Embryonic facial prominence (tissue), 1 donor: ENCODE measurements around the gene RXYLT1.

ENCODE experiments used
- DNase-seq: peaks from one replicate; pipeline ENCODE4 v3.0.0-alpha.2; 2016; ENCODE audit errors: extremely low spot score

The RXYLT1 gene

DNA sequence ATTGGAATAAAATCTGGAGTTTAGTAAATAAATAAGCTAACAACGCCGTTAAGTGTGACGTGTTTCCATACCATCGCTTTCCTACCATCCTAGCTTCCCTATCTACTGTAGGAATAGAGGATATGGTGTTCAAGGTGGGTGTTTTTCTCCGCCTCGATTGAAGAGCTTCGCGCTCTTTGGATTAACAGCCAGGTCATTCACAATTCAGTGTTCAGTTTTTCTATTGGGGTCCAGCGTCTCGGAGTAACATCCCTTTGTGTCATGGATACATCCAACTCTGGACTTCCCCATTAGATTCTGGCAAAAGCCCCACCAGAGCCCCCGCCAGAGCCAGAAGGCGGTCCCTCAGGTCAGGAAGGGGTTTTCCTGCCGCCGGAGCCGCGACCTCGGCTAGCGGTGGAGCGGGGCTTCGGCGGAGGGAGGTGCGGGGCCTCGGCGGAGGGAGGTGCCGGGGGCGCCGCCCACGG lies 63.6 kb downstream of the RXYLT1 start:
- no peak for DNase-seq

DNA sequence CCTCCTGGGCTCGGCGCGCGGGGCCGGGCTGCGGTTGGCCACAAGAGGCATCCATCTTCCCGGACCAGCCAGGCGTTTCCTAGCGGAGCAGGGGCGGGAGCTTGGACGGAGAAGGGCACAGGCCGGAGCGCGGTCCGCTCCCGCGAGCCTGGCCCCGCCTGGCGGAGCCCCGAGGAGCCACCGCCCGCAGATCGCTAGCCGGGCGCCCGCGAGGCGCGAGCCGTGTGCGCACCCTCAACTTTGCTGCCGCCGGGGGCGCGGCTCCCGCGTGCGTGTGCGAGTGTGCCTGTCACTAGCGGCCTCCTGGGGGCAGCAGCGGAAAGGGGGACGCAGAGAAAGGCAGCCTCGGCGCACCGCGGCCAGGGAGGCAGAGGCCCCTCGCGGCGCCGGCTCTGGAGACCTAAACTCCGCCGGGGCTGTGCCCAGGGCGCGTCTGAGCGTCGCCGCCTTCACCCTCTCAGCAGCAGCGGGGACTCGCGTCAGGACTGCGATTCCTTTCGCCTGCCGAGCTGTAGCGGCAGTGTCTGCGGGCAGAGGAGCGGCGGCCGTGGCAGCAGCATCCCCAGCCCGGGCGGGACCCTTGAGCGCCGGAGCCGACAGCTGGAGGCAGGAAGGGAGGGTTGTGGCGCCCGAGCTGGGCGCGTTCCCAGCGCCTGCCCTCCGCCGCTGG lies 64.1 kb downstream of the RXYLT1 start:
- peak; percentile 81 for DNase-seq

- DNase-seq: peak; percentile 51
These were observed 65.0 kb downstream of the RXYLT1 start, which contains the start of gene SRGAP1 for GRCh38 chr12:63844391-63845341. Gene SRGAP1, plus strand, starts transcription at chr12:63844700. Its CDS starts 117 bp downstream, at chr12:63844817.

DNA sequence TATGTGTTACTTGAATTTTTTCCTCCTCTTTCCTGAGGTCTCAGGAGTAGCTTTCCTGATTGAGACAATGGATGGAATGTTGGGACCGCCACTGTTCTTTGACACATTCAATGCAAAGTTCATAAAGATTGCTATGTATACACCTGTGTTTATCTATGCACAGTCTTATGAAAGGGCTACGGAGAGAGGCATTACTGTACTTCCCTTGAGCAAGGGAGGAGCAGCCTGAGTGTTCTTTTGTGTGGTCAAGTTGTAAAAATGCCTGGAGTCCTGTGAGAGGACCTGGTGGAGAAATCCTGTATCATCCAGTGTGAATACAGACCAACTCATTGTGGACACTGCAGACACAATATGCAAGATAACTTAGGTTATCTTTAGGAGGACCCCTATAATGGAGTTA lies 66.0 kb downstream of the RXYLT1 start:
- DNase-seq: no peak

DNA sequence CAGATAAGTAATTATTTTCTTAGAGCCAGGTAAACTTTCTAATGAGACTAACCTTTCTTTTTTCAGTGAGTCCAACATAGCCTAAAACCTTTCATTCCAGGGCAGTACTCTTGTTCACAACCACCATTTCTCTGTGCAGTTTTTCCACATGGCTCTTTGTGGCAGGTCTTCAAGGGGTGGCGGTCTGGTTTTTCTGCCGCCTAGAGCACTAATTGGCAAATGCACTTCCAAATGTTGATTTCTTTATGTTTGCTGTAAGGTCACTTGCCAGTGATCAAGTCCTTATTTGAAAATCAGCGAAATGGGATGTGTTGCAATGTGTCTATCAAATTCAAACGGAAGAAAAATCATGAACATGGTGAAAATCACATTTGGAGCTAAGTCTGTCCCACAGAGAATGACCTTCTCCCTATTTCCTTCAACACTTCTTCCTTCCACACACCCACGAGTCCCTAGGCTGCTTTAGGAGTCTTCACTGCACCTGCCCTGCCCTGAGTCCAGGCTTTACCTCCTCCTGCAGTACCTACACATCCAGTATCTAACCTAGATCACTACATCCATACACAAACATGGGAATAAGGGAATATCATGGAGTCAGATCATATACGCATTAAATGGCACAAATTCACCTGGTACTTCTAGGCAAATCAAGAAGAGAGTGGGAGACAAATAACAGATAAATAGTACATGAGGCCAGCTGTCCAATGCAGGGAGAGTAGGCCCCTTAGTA lies 66.7 kb downstream of the RXYLT1 start:
- no peak for DNase-seq

DNA sequence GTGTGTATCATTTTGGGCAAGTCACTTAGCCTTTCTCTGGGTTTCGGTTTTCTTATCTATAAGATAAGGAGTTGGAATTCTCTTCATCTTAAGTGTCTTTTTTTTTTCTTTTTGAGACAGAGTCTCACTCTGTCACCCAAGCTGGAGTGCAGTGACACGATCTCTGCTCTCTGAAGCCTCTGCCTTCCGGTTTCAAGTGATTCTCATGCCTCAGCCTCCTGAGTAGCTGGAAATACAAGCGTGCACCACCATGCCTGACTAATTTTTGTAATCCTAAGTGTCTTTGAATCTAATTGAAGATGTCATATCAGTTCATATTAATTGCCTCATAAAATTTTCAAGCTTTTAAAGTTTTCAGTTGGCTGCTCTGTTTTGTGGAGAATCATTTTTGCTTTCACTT lies 68.7 kb downstream of the RXYLT1 start:
- DNase-seq: no peak

GRCh38 chr12:63849106-63849620 lies 69.5 kb downstream of the RXYLT1 start:
- no peak for DNase-seq

DNA sequence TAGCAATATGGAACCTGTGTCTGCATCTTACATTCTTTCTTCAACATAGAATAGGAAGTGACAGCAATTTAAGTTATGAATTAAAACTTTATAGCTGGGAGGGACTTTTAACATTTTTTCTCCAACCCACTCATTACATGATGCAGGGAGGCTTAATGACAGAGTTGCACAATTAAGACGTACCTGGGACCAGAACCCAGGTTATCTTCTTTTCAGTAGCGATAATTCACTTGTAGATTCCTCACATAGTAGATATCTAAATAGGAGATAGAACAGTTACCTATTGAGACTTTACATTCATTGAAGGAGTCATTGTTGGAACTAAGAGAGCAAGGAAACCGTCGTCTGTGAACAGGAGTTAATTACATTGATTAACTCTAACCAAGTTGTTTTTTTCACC lies 69.9 kb downstream of the RXYLT1 start:
- no peak for DNase-seq

DNA sequence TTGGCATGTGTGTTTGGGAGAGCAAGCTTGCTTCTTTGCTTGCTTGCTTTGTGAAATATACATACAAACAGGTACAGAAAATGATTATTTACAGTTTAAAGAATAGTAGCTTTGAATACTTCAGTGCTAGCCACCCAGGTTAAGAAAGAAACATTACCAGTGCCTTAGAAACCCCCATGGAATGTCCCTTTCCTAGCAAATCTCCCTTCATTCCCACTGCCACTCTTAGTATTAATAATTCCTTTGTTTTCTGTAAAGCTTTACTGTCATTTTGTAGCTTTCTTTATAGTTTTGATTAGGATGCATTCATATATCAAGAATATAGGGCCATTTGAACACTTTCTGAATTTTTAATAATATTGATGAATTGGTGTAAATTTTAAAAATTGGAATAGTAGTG lies 74.3 kb downstream of the RXYLT1 start:
- DNase-seq: no peak

DNA sequence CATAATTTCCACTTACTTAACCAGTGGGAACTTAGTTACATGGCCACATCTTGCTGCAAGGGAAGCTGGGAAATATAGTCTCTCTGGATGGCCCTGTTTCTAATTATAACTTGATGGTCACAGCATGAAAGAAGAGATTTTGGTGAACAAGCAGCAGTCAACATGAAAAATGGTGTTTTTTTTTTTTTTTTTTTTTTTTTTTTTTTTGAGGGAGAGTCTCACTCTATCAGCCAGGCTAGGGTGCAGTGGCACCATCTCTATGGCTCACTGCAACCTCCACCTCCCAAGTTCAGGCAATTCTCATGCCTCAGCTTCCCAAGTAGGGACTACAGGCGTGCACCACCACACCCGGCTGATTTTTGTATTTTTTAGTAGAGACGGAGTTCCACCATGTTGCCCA lies 75.6 kb downstream of the RXYLT1 start:
- DNase-seq: no peak

DNA sequence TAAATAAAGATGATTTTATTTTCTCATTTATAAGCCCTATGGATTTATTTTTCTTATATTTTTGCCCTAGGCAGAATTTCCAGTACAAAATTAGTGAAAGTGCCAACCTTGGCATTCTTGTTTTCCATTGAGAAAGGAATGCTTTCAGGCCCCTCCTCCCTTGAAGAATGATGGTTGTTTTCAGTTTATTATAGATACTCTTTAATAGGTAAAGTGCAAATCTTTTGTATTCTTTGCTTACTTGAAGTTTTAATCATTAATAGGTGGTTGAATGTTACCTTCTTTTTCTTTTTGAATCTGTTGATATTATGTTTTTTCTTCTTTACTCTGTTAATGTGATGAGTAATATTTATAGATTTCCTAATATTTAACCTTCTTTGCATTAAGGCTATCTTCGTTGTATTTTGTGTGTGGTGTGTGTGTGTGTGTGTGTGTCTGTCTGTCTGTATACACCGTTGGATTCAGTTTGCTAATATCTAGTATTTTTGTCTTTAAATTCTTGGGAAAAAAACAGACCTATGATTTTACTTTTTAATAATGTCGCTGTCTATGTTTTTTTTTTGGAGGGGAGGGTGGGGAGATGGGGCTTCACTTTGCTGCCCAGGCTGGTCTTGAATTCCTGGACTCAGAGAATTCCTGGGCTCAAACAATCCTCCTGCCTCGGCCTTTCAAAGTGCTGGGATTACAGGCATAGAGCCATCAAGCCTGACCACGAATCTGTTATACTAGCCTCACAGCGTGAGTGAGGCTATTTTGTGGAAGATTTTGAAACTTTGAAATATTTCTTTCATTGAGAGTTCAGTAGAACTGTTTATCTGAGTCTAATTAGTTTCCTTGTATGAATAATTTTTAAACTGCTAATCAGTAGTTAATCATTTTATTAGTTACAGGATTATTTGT lies 78.3 kb downstream of the RXYLT1 start:
- no peak for DNase-seq
